ENCODE data around the gene PLCH1.

DNA sequence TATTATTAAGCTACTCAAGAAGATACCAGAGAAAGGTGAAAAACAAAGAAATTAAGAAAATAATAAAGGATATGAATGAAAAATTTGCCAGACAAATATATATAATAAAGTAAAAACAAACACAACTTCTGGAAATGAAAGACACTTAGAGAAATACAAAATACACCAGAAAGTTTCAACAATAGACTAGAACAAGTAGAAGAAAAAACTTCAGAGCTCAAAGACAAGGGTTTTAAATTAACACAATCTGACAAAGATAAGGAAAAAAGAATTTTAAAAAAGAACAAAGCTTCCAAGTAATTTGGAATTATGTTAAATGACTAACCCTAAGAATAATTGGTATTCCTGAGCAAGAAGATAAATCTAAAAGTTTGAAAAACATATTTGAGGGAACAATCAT lies 135.3 kb downstream of the PLCH1 start:
- no peak for TF ChIP-seq ZNF384 (IDR thresholded peaks at IDR 0.05)
- no peak for TF ChIP-seq SP1 (IDR thresholded peaks at IDR 0.05)
- TF ChIP-seq HDGF (IDR thresholded peaks at IDR 0.05; ENCODE audit: borderline replicate concordance): no peak
- TF ChIP-seq NFRKB (IDR thresholded peaks at IDR 0.05): no peak
- TF ChIP-seq LEF1 (IDR thresholded peaks at IDR 0.05; ENCODE audit: borderline replicate concordance): no peak
- no peak for TF ChIP-seq FOXM1 (IDR thresholded peaks at IDR 0.05; ENCODE audit: borderline replicate concordance)
- no peak for TF ChIP-seq FOXA1 (IDR thresholded peaks at IDR 0.05)
- TF ChIP-seq TARDBP (IDR thresholded peaks at IDR 0.05): no peak
